Uterus (tissue), 4 donors: ENCODE measurements around the gene ZNF32. TPM values are rescaled to one million over a fixed set of nuclear protein-coding genes. Genes with fewer than 3 reads are reported as not detected.
A peak's percentile ranks its signal among the peaks of the same experiment; 100 is the strongest.
"Not testable (repeated sequence)": the region's sequence is repeated elsewhere in the genome, so short reads cannot be mapped to it uniquely, and the experiment has no call there.

Experiments used
- DNase-seq, 2 donors: peaks; one replicate each; pipeline ENCODE4 v3.0.0-alpha.2; 2019 to 2020
- H3K27ac ChIP-seq, 2 donors: fragments of 200-600 bp; sonication (generic); 1 replicate in 1 of 2; 2 replicates in 1 of 2; pipeline ENCODE4 v1.5.1; 2016 to 2018
- H3K27me3 ChIP-seq, 2 donors: fragments of 200-600 bp; sonication (generic); one replicate each; pipeline ENCODE4 v1.5.1; 2018 to 2019; ENCODE audit warnings: control low read depth in 1 of 2
- H3K36me3 ChIP-seq, 2 donors: fragments of 200-600 bp; sonication (generic); one replicate each; pipeline ENCODE4 v1.5.1; 2019; ENCODE audit warnings: control low read depth in 1 of 2
- H3K4me1 ChIP-seq, 2 donors: fragments of 200-600 bp; sonication (generic); one replicate each; pipeline ENCODE4 v1.5.1; 2018 to 2019; ENCODE audit warnings: control low read depth in 1 of 2
- H3K4me3 ChIP-seq, 2 donors: fragments of 200-600 bp; sonication (generic); 1 replicate in 1 of 2; 2 replicates in 1 of 2; pipeline ENCODE4 v1.5.1; 2018 to 2019; ENCODE audit warnings: mild to moderate bottlenecking in 1 of 2
- H3K9me3 ChIP-seq, 2 donors: fragments of 200-600 bp; sonication (generic); one replicate each; pipeline ENCODE4 v1.5.1; 2019; ENCODE audit warnings: control low read depth in 1 of 2
- CTCF ChIP-seq, 4 experiments: fragments of 200-600 bp in 2 of 4; fragments of 450-650 bp in 2 of 4; sonication (generic) in 2 of 4; IDR thresholded peaks; one replicate each; pipeline ENCODE4 v1.5.1; 2016 to 2019; ENCODE audit warnings: antibody characterized with exemption in 4 of 4, mild to moderate bottlenecking in 2 of 4, moderate library complexity in 1 of 4
- POLR2A ChIP-seq, 2 donors: fragments of 450-650 bp; IDR thresholded peaks; one replicate each; pipeline ENCODE4 v1.6.1; 2016; ENCODE audit warnings: antibody characterized with exemption in 2 of 2, mild to moderate bottlenecking in 1 of 2, moderate library complexity in 1 of 2
- intact Hi-C: fragments of 100-400 bp; cut with DNase I; formaldehyde crosslinking; loops from one replicate; pipeline ENCODE4 v1.15.1; 2023; ENCODE audit warnings: low total_unique reads
- total RNA-seq, 4 donors: library from RNA; depleted of rRNA in 3 of 4; stranded (reverse); fragments of >200 nt in 3 of 4; gene quantifications; one replicate each; pipeline versions ENCODE4 v1.1.0 to v1.2.4, GENCODE V29; 2014 to 2023
- donor health status: DM: yes; HTN: yes; CAD: no.

Gene ZNF32
- total RNA-seq, 4 donors from 2014 or later, result 51.2 to 83.5 (median 67.0) TPM

- no peak for DNase-seq
- no peak overlapping the region for H3K27ac ChIP-seq
- no peaks in the 10 kb centered on the region for H3K4me1 ChIP-seq
- H3K27me3 ChIP-seq, result no peaks in the 10 kb centered on the region
- no peaks in the 10 kb centered on the region for H3K36me3 ChIP-seq
- TF ChIP-seq CTCF (IDR thresholded peaks at IDR 0.05) (no peak), POLR2A (IDR thresholded peaks at IDR 0.05) (no peak)
- H3K9me3 ChIP-seq, result no peaks in the 10 kb centered on the region
- intact Hi-C loops, result no loop called here
- H3K4me3 ChIP-seq, result no peak overlapping the region
Observed at GRCh38 chr10:43610636-43611035, 38.0 kb downstream of the ZNF32 start.

- H3K27ac ChIP-seq, result no peak overlapping the region
- no peaks in the 10 kb centered on the region for H3K36me3 ChIP-seq
- H3K27me3 ChIP-seq, result no peaks in the 10 kb centered on the region
- peak overlapping the region; percentile 51 to 93 for H3K4me3 ChIP-seq
- intact Hi-C loops, result no loop called here
- no peaks in the 10 kb centered on the region for H3K4me1 ChIP-seq
- DNase-seq, result no peak
- no peak for TF ChIP-seq POLR2A (IDR thresholded peaks at IDR 0.05)
- no peak for TF ChIP-seq CTCF (IDR thresholded peaks at IDR 0.05)
- no peaks in the 10 kb centered on the region for H3K9me3 ChIP-seq
Observed at GRCh38 chr10:43607199-43607573, 41.5 kb downstream of the ZNF32 start.

GRCh38 chr10:43606323-43607198 lies 42.1 kb downstream of the ZNF32 start, which contains the start of gene ZNF485:
Gene ZNF485, plus strand, starts transcription at chr10:43606438. Its CDS starts 613 bp downstream, at chr10:43607051.
- no peaks in the 10 kb centered on the region for H3K36me3 ChIP-seq
- peak within 1 kb of the TSS; percentile 44 to 78 for H3K27ac ChIP-seq
- no peaks in the 10 kb centered on the region for H3K27me3 ChIP-seq
- H3K4me3 ChIP-seq, result peak within 1 kb of the TSS; percentile 51 to 93
- peak; percentile 62 to 74 for DNase-seq
- no peaks in the 10 kb centered on the region for H3K9me3 ChIP-seq
- no peak for TF ChIP-seq POLR2A (IDR thresholded peaks at IDR 0.05)
- TF ChIP-seq CTCF (IDR thresholded peaks at IDR 0.05), result peak in 3 of 4 experiments; percentile 2 to 6 (median 4)
- intact Hi-C loops, result no loop called here
- H3K4me1 ChIP-seq, result no peaks in the 10 kb centered on the region

- intact Hi-C loops, result no loop called here
- H3K4me1 ChIP-seq, result no peaks in the 10 kb centered on the region
Observed at GRCh38 chr10:43605850-43606322, 42.8 kb downstream of the ZNF32 start.

GRCh38 chr10:43601576-43601975 lies 47.1 kb downstream of the ZNF32 start:
- intact Hi-C loops, H3K27me3 ChIP-seq, H3K4me1 ChIP-seq, H3K9me3 ChIP-seq, H3K36me3 ChIP-seq, H3K27ac ChIP-seq, H3K4me3 ChIP-seq, DNase-seq: not testable (repeated sequence)

More at GRCh38 chr10:43605850-43606322, 42.8 kb downstream of the ZNF32 start:
- Histone ChIP-seq H3K36me3 (no peaks in the 10 kb centered on the region), H3K27ac (peak overlapping the region; percentile 44 to 78), H3K9me3 (no peaks in the 10 kb centered on the region), H3K27me3 (no peaks in the 10 kb centered on the region), H3K4me3 (peak overlapping the region; percentile 51 to 93)
- no peak for DNase-seq
- TF ChIP-seq CTCF (IDR thresholded peaks at IDR 0.05) (peak in 1 of 4 experiments; percentile 4), POLR2A (IDR thresholded peaks at IDR 0.05) (no peak)
